HG03139 (cell line): ENCODE results near the gene SLC12A6.

ENCODE experiments used
- ATAC-seq: cut with Tn5 transposase; IDR thresholded peaks from one replicate; pipeline ENCODE4 v1.9.1; 2021; ENCODE audit not compliant: unreplicated experiment

SLC12A6 gene

DNA sequence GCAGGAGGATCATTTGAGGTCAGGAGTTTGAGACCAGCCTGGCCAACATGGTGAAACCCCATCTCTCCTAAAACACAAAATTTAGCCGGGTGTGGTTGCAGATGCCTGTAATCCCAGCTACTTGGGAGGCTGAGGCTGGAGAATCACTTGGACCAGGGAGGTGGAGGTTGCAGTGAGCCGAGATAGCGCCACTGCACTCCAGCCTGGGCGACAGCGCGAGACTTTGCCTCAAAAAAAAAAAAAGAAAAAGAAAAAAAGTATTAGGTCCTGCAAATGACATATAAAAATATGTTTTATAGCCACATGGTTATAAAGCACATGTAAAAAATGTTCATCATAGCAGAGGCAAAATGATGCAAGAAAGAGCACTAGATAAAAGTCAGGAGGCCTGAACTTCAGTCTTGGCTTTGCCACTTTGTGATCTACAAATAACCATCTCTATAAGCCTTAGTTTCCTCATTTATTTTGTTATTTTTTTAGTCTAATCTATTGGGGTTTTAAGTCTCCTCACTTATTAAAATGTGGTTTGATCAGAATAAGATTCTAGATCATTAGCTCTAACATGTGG lies 4.9 kb downstream of the SLC12A6 start:
- ATAC-seq = no peak

- ATAC-seq = no peak
These were observed 5.8 kb downstream of the SLC12A6 start for GRCh38 chr15:34331809-34332208.

DNA sequence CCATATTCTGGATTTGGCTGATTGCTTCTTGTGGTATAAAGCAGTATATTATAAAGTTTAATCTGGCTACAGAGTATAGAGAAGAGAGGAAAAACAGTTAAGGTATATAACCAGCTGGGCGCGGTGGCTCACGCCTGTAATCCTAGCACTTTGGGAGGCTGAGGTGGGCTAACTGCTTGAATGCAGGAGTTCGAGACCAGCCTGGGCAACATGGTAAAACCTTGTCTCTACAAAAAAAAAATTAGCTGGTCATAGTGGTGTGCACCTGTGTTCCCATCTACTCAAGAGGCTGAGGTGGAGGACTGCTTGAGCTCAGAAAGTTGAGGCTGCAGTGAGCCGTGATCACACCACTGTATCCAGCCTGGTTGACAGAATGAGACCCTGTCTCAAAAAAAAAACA lies 7.3 kb downstream of the SLC12A6 start:
- ATAC-seq = no peak

DNA sequence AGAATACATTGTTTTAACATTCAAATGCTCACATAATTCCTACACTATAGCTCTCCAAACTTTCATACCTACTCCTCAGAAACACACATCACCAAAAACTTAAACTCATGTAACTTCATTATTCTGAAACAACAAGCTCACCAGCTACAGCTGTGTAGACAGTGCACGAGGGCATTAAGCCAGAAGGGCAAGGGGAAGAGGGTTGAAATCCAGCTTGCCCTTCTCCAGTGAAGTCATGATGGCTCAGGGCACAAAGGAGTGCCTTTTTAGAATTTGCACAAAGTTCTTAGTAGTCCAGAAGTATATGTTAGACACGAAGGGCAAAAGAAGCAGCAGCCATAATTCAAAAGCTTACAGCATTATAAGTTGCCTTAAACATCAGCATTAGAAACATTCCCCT lies 8.6 kb downstream of the SLC12A6 start:
- no peak for ATAC-seq

DNA sequence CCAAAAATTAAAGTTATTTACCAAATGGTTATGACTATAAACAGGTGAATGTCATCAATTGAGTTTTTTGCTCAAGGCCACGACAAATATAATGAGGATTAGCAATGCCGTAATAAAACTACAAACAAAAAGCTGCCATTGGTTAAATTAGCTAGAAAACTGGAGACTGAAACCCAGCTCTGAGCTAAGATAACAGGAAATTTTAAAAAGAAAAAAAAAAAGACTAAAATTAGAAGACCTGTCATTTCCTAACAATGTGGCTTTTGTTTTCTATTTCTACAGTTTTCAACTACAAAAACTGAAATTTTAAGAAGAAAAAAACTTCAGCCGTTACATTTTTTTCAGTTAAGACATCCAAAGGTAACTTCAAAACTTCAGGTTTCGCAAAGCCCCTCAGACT lies 9.7 kb downstream of the SLC12A6 start:
- no peak for ATAC-seq

DNA sequence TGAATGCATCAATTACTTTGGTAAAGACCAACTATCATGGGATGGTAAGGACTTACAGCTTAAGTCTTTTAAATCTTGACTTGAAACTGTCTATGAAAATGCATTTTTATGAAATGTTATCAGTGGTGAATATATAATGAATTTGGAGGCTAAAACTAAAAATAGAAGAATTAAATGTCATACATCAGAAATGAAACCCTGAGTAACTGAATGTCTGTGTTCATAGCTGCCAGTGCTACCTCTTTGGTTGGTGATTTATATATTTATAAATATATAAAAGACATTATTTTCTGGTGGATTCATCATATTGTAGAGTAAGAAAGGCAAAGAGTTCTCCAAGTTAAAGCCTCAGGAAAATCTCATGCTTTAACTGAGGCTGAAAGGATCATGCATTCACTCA lies 12.2 kb downstream of the SLC12A6 start:
- ATAC-seq = no peak

DNA sequence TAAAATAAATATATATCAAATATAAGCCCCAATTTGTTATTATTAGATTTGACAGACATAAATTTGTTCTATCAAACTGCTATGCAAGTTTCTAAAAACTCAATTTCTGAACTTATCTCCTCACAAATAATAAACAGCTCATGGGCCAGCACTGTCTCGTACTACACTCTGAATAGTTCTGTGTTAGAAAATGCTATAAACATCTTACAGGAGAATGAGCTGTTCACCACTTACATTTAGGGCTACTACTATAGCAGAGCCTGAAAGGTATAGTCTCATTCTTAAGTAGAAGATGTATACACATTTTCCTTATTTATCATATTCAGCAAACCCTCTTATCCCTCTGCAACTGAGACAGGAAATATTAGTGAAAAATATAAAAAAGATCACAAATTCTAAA lies 12.6 kb downstream of the SLC12A6 start:
- ATAC-seq = no peak

DNA sequence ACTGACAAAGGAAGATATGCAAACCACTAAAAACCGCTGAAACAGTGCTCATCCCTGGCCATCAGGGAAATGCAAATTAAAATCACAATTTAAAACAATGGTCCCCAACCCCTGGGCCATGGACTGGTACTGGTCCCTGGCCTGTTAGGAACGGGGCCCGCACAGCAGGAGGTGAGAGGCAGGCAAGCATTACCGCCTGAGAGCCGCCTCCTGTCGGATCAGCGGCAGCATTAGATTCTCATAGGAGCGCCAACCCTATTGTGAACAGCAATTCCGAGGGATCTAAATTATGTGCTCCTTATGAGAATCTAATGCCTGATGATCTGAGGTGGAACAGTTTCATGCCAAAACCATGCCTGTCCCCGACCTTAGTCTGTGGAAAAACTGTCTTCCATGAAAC lies 14.4 kb downstream of the SLC12A6 start:
- ATAC-seq = no peak

DNA sequence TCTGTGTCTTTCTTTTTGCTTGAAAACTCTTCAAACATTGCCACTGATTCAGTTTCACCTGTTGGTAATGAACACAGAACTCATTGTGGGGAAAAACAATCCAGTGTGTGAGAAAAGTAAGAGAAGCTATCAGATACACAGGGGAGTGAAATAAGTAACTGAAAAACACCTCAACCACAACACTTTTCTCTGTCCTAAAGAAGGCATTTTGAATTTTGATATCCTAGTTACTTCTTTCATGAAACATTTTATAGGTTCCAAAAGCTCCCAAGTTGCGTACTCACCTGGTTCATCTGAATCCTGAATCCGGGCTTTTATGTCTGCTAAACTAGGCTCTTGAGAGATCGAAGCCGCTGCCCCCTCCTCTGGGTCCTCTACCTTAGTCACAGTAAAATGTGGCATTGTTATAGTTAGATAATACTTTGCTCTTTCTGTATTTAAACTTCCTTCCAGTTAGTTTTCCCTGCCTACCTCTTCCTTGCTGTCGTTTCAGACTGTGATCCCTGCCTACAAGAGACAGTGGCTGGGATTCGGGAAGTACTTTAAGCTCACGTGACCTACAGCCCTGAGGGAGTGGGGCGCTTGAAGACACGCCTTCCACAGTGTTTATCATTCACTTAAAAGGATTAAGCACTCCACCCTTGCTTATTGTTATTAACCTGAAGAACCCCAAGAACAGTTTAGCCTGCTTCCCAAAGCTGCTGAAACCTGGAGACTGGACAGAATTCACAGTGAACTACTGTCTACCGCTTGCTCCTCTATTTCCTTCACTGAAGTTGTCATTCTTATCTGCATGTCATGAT lies 19.1 kb downstream of the SLC12A6 start:
- no peak for ATAC-seq

- ATAC-seq = no peak
These were observed 22.8 kb downstream of the SLC12A6 start for GRCh38 chr15:34314491-34315490.

DNA sequence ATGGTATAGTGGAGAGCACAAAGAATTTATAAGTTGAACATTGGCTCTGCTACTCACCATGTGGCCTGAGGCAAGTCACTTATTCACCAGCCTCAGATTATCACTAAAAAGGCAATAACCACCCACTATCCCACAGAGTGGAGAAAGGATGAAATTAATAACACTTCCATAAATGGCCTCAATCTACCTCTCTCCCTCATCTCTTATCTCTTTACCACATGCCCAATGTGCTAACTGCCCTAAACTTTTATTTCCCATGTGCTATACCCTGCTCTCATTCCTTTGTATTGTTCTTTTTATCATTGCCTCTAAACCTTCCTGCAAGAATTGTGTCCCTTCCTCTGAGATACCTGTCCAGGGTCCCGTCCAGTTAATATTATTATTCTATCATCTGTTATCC lies 26.0 kb downstream of the SLC12A6 start:
- no peak for ATAC-seq

DNA sequence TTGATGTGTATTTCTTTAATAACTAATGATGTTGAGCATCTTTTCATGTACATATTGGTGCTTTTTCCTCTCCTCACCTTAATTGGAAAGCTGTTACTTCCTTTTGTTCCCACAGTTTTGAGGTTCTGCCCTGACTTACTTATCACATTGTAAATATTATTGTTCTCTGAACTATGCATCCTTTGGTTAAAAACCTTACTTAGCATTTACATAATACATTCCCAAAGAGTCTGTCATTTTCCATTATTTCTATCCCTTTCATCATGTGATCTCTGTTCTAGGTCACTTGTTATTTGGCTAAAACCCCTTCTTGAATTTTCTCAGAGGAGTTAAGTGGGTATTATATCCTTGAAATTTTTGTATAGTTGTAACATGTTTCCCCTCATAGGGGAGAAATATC lies 33.0 kb downstream of the SLC12A6 start:
- no peak for ATAC-seq

DNA sequence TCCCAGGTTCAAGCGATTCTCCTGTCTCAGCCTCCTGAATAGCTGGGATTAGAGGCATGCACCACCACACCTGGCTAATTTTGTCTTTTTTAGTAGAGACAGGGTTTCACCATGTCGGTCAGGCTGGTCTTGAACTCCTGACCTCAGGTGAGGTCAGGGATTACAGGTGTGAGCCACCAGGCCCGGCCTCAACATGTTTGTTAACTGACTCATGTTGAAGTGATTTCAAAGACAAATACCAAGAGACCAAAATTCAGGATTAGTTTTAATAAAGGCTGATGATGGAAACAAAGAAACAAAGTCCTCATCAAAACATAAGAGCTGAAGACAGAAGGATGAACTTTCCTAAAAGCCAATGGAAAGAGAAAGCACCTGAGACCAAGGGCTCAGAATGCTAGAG lies 36.5 kb downstream of the SLC12A6 start:
- no peak for ATAC-seq

DNA sequence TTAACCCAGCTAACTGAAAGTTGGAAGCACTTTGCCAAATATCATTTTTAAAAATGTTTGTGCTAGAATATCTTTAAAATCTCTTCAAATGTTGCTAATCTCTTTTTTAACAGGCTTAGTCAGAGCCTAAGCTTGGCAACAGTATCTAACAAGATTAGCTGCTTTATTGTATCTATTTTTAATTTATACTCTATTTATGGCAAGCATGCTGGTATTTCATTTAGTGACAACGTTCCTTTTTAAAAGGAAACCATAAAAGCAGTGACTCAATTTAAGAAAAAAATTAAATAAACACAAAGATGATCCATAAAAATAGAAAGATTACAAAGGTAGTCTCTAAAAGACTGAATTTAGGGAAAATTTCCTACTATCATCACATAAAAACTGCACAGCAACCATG lies 40.5 kb downstream of the SLC12A6 start:
- no peak for ATAC-seq

- ATAC-seq = no peak
These were observed 45.0 kb downstream of the SLC12A6 start for GRCh38 chr15:34292621-34293020.

GRCh38 chr15:34284937-34285336 lies 52.6 kb downstream of the SLC12A6 start:
- ATAC-seq = no peak

- no peak for ATAC-seq
These were observed 55.2 kb downstream of the SLC12A6 start for GRCh38 chr15:34282384-34282783.

DNA sequence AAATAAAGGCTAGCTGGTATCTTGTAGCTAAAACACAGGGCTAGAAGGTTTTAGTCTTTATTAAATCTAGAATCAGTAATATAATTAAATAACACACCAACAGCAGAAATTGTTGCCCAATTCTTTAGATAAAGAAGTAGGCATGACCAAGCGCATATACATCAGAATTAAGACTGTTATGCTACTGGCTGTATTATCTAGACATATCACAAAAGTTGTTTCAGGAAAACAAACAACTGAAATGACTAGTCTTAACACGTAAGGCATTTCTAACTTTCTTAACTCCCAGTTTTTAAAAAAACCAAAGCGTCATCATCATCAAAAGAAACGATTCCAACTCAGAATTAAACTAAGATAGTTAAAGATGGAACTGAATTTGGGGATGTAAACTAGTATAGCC lies 57.4 kb downstream of the SLC12A6 start:
- ATAC-seq = no peak

- ATAC-seq = no peak
These were observed 58.2 kb downstream of the SLC12A6 start for GRCh38 chr15:34279368-34279767.

DNA sequence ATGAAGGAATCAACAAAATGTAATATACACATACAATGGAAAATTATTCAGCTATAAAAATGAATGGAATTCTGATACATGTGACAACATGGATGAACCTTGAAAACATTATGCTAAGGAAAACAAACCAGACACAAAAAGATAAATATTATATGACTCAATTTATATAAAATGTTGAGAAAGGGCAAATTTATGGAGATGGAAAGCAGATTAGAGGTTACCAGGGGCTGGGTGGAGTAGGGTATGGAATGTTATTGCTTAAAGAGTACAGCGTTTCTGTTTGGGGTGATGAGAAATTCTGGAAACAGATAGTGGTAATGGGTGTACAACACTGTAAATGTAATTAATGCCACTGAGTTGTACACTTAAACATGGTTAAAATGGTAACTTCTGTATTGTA lies 61.9 kb downstream of the SLC12A6 start:
- ATAC-seq = no peak

DNA sequence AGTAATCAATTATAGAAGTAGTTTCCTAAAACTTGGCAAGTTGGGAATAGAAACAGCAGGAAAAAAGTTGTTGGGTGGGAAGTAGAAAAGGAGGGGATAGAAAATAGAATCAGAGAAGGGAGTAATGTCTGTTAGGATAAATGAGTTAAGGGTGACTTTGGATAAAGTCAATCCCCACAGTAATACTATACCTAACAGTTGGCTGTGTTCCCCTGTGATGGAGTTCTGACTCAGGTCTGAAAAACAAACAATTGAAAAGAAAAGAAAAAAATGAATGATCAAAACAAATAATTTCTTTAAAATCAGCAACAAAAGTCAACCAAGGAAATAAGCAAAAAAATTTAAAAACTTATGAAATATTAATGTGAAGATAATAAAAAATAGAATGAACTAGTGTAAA lies 62.4 kb downstream of the SLC12A6 start:
- ATAC-seq = no peak

- ATAC-seq = no peak
These were observed 66.1 kb downstream of the SLC12A6 start for GRCh38 chr15:34271493-34271892.
